DMS 273 (cell line): ENCODE data around the gene ANKRD33.

Experiments used
- DNase-seq: peaks from one replicate; lab custom pipeline; 2025; ENCODE audit not compliant: unreplicated experiment; lab: John Stamatoyannopoulos, UW

Gene ANKRD33, protein sequence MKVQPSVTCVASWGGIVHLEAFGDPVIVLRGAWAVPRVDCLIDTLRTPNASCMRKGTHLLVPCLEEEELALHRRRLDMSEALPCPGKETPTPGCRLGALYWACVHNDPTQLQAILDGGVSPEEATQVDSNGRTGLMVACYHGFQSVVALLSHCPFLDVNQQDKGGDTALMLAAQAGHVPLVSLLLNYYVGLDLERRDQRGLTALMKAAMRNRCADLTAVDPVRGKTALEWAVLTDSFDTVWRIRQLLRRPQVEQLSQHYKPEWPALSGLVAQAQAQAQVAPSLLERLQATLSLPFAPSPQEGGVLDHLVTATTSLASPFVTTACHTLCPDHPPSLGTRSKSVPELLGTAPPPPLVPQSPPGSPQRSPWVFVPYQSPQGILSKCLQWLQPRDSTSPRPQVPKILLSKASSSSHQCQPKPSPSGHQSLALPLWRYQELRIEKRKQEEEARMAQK

DNA sequence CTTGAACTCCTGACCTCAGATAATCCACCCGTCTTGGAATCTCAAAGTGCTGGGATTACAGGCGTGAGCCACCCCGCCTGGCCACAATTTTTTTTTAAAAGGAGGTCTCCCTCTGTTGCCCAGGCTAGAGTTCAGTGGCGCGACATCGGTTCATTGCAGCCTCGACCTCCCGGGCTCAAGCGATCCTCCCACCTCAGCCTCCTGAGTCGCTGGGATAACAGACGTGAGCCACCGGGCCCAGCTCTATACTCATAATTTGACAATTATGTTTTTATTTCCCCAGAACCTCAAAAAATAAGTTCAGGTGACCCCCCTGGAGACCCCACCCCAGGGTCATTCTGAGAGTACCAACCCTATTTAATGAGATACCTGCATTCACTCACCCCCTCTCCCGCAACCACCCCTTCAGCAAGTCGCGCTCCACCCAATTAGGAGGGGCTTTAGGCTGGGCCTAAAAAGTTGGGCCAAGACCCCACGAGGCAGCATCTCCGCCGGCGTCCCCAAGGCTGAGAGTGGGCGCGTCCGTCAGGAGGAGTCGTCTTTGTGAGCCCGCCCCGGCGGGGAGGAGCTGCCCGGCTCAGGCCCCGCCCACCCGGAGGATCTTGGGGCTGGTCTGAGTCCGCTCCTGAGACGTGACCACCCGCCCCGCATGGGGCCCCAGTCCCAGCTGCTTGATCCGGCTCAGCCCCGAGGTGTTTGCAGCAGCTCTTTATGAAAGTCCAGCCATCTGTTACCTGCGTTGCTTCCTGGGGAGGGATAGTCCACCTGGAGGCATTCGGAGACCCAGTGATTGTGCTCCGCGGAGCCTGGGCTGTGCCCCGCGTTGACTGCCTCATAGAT lies at the start of gene ANKRD33:
Gene ANKRD33, plus strand, starts transcription at position 628 of the 840 bp plus-strand sequence. Its CDS starts 84 bp downstream, at position 712.
- DNase-seq, result peak; percentile 15

DNA sequence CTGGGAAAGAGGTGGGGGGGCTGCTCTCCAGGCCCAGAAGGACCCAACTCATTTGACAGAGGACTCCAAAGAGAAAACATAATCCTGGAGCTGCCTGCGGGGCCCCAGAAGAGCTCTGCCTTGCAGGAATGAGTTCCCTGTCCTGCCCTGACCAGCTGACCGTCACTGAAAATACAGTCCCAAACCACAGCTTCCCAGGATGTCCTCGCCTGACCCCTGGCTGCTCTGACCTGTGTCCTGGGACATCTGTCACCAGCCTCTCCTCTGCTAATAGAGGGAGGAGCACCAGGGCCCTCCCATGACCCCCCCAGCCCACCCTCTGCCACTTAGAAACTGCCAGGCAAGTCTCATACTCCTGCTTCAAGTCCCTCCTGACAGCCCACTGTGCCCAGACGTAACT lies 49.1 kb upstream of the ANKRD33 start:
- DNase-seq, result no peak

DNA sequence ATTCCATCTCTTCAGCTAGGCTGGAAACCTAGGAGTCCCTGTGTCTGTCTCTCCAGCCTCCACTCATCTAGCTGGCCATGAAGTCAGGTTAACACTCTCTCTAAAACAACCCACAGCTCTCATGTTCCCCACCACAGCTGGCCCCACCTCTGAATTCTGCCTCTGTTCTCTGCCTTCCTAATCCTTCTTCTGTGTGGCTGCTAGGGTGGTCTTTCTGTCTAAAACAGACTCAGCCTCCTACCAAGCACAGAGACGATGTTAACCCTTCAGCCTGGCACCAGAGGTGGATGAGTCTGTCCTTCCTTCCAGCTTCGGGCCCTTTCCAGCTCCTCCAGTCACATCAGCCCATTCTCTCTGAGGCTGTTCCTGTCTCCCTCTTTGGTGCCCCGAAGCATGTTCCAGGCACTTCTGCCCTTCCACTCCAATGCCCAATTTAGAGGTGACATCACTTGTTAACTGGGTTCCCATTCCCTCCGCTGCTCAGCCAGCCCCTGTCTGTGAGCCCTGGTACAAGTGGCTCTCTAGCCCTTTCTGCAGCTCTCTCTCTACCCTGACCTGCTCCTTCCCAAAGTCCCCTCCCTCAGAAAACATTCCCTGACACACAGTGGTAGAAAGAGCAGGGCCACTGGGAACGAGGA lies 48.5 kb upstream of the ANKRD33 start:
- DNase-seq, result peak; percentile 32

DNA sequence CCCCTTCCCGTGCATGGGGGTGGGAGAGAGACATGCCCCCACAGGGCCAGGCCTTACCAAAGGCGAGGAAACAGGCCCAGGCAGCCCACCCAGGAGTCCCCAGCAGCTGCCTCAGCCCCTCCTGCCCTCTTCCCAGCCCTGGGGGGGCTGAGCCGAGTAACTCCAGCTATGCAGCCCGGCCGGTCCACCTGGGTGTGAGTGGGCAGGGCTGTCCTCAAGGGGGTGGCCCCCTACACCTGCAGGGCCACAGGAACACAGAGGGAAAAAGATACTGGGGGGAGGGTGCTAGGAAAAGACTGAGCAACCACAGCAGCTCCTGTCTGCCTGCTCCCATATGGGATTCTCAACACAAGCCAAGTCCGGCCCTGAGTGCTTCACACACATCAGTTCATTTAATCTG lies 46.9 kb upstream of the ANKRD33 start:
- no peak for DNase-seq

DNA sequence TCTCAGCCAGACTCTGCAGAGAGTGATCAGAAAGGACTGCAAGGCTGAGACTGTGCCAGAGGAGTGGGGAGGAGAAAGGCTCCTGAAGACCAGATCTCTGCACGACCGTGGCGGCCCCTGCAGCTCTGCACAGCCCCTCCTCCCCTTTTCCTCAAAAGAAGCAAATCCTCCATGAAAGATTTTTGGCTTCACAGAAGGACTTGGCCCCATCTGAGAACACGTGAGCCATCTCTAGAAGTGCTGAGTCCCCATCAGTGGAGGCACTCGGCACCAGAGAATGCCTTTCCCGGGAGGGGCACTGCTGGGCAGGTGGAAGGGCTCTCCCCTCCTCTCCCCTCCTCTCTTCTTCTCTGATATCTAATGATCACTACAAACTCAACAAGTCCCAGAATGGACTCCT lies 46.2 kb upstream of the ANKRD33 start:
- no peak for DNase-seq

DNA sequence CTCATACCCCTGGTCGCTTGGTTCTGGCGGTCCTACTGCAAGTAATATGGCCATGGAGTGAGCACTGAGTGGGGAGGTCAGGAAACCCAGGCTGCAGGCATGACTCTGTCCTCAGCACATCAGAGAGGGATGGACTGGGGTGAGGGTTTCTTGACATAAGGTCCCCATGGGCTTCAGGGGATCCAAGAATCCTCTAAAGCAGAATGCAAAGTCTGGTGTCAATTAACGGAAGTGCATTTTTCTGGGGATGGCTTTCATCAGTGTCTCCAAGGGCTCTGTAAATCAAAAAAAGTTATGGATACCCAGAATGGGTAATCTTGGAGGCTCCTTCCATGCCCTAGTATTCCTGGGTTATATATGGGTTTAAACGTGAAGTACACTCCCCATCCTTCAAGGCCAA lies 43.0 kb upstream of the ANKRD33 start:
- DNase-seq, result no peak

DNA sequence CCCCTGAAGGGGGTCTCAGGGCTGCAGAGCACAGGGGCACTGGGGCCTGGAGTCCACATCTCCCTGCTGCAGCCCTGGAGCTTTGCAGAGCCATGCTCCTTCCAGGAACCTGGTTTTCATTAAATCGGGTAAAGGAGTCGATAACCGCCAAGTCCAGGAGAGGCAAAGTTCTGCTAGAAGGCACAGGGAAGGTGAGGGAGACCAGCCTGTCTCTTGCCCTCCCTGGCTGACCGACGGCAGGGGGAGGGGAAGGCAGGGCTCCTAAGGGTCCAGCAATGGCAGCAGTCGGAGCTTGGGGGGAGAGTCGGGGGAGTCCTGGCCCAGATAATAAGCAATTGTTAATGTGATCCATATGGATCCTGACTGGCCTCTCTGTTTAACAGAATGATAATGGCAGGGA lies 42.4 kb upstream of the ANKRD33 start:
- no peak for DNase-seq

DNA sequence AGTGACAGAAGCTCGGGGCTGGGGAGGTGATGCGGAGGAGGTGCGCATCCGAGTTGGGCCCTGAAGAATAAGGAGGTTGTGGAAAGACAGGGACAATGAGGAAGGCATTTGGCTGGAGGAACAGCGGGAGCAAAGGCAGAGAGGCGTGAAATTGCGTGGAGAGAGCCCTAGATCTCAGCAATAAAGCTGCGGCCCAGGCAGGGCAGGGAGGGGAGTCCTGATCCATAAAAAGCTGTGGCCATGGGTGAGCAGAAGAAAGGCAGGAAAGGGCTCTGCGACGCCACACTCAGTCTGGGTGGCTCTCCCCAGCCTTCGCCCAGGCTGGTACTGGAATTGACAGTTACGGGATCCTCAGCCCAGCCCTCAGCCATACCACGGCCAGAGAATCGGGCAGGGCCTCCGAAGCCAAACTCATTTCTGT lies 41.6 kb upstream of the ANKRD33 start:
- DNase-seq, result no peak

DNA sequence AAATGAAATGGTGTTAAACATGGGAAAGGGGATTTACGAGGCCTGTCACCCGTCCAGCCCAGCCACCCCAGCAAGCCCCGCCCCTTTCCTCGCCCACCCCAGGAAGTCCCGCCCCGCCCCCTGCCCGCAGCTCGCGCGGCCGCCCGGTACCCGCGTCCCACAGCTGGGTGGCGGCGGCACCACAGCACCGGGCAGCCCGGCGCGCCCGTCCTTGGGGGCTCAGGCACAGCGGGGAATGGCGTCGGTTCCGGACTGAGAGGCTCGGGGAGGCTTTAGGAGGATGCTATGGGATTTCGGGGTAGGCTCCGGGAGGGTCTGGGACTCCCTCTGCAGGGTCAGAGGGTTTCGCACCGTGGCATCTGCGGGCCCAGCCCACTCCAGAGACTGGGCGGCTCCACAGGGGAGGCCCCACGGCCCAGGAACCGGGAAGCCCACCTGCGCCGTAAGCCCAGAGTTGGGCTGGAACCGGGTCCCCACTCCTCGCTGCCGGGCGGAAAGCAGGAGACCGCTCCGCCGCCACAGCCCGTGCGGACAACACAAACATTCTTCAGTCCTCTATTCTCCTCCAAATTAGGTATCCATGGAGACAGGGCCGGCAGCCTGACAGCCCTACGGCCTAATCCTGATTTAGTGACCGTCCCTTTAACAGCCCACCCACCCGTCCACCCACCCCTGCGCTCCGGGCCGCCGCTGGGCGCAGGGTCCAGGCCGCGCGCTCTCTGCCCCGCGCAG lies 40.8 kb upstream of the ANKRD33 start:
- DNase-seq, result peak; percentile 52

DNA sequence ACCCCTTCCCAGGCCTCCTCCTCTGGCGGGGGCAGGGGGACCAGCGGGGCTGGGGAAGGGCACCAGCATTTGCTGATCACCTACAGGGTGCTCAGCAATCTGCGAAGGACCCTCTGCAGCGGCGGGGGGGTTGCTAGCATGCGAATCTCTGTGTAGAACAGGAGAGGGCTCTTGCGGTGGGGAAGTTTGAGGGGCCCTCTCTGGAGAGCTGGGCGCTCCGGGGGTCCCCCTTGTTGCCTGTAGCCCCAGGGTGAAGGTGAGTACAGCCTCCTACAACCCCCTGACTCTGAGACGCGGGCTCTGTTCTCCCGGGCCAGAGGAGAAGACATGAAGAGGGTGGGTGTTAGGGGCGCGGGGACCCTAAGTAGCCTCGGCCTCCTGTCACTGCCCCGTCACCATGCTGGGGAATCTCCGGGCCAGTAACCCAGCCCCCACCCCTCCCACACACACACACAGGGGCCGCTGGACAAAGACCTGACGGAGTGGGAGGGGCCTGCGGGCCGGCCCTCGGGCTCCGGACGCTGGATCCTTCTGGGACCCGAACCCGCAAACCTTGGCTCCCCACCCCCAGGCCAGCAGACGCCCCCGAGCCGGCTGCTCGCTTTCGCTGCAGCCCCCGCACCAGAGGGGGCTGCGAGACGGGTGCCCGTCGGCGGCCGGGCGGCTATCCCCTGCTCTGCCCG lies 40.1 kb upstream of the ANKRD33 start:
- no peak for DNase-seq

DNA sequence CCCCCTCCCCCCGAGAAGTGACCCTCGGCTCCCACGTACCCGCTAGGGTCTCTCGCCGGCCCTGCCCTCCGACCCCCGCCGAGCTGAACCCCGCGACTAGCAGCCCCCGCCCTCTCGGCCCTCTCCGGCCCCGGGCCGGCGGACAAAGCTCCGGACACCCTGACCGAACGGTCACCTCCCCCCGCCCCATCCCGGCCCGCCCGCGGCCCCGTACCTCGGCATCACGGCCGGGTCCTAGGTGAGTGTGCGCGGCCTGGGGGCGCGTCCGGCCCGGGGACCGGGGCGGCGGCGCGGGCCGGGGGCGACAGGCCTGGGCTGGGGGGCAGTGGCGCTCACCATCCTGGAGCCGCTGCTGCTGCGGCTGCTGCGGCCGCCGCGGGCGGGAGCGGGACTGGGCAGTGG lies 39.6 kb upstream of the ANKRD33 start, which contains the start of gene FIGNL2:
Gene FIGNL2, minus strand, starts transcription at position 393 of the 402 bp plus-strand sequence. CDS start 26,305 bp downstream, outside the sequence.
- DNase-seq, result no peak

DNA sequence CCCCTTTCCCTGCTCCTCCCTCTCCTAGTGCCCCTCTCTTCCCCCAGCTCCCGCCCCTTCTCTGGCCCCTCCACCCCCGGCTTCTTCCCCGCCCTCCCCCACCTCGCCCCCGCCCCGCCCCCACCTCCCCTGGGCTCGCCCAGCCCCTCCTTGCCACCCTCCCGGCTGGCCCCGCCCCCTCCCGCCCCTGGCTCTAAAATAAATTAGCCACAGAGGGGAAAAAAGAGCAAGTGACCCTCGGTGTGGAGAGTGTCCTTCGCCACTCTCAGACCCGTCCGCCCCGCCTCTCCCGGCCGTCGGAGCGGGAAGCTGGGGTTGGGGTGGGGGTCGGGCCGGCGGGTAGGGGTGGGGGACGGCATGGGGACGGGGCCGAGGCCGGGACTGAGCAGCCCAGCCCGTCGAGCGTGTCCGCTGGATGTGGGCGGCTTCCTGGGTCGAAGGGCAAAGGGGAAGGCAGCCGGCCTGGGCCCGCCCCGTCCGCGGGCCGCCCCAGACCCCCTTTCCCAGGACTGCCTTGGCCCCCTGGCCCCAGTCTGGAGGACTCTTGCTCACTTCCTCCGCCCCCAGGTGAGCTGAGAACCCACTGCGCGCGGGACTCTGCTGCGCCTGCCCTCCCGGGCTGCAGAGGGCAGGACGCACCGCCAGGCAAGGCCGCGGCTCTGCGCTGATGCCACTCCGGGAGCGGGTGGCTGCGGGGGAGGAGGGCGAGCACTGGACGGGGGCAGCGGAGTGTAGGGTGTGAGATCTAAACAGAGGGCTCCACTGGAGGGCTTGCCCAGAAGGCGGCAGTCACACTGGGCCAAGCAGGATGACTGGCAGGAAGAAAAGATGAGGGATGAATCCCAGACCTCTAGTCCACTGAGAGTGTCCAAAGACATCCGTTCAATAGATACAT lies 38.8 kb upstream of the ANKRD33 start:
- no peak for DNase-seq

DNA sequence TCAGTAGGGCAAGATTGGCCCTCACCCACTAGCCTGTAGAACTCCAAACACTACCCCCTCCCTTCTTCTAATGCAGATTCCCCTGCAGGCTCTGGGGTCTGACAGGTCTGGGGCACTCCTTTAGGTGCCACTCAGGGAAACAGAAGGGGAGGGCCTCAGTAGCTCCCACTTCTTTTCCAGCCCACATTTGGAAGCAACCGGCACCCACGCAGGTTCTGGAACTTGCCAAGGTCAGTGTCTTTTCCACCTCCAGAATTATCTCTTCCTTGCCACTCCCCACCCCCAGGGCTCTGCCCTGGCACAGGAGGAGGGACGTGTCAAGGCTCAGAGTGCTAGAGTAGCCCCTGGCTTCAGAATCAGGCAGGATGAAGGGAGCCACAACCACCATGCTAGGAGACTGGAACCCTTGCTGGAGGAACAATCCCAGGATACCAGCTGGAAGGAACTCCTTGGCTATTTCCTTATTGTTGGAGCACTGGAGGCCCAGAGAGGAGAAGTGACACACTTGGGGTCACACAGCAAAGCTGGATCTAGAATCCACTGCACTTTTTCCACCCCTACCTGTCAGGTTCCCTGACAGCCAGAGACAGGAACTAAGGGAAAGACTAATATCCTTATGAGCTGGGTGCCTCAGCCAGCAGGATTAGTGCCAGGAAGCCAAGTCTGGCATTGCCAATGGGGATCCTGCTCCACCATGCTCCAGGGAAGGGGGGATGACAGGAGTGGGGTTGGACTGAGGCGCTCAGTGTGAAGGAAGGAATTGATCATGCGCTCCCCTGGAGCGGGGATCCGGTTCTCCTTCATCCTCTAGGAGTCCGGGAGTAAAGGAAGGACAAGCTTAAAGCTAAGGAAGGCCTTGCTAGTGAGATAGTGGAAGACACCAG lies 37.6 kb upstream of the ANKRD33 start:
- no peak for DNase-seq

DNA sequence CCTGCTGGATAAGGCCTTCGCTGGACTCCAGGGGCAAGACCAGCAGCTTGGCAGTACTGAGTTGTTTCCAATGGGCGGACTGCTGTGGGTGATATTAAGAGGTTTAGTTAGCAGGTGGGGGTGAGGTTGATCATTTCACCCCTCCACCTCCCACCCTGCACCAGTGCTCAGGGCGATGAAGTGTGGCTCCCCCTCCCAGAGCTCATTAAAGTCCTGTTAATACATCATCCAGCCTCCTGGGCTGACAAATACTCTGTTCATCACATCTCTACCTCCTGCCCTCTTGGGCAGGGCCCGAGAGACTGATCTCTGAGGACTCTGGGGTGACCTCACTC lies 37.0 kb upstream of the ANKRD33 start:
- no peak for DNase-seq

DNA sequence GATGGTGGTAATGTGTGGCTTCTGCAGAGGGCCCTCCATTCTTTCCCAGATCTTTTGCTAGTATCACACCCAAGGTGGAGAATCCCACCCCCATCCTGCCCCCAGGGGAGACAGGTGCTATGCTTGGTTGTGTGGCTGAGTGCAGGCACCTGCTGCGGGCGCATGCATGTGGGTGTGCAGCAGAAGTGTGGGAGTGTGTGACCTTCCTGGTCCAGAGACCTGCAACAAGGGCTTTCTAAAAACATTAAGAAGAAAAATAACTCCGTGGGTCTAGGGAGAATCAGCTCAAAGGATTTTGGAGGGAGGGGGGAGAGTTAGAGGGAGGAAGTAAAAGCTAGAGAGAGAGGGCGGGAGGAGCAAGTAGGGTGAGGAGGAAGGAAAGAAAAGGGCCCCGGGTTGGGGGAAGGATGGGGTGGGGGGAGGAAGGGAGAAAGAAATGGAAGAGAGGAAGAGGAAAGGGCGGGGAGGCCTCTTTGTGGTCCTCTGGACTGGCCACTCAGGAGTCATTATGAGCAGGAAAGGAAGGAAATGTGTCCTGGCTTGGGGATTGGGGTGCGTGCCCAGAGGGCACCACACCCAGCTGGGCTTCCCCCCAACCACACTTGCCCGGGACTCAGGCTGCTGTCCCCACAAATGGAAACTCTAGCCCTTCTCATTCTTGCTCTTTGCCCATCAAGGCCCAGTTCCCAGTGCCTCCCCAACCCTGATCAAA lies 36.3 kb upstream of the ANKRD33 start:
- DNase-seq, result no peak

DNA sequence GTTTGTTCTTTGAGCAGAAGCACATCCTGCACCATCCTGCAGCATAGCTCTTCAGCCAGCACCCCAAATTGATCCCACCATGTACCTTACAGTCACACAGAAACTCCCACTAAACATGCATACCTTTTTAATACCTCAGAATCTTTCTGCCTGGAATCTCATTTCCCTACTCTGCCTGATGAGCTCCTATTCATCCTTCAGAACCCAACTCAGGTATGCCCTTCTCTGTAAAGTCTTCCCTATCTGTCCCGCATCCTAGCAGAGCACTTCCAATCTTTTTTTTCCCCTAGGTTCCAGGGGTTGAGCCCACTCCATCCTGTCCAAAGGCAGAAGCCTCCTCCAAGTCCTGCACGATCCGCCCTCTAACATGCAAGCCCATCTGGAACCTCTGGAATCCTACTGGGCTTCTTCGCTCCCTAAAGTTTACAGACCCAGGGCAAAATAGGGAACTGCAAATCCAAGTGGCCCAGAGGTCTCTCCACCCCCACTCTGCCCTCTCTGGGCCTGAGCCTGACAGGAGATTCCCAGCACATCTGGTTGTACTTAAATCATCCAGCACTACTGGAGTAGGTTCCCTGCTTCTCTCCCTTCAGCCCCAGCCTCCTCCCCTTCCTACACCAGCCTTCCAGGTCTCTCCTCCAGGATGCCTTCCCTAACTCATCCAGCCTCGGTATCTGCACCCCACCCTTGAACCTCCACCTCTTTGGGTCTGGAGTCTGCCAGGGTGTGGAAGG lies 35.3 kb upstream of the ANKRD33 start:
- no peak for DNase-seq
